Gastrocnemius medialis (tissue), 4 donors: Measurements from ENCODE around the gene NRXN2. TPM values are rescaled to one million over a fixed set of nuclear protein-coding genes. Genes with fewer than 3 reads are reported as not detected.

Experiments used
- ATAC-seq, 2 donors: fragments of 150-250 bp; one replicate each; pipeline ENCODE4 v1.9.1; 2016
- DNase-seq, 2 donors: peaks; one replicate each; pipeline ENCODE4 v3.0.0-alpha.2; 2019
- H3K27ac ChIP-seq, 4 donors: fragments of 200-600 bp; sonication (generic); 1 replicate in 1 of 4; 2 replicates in 3 of 4; pipeline ENCODE4 v1.5.1; 2016 to 2018; ENCODE audit warnings: mild to moderate bottlenecking in 2 of 4, moderate library complexity in 1 of 4
- H3K27me3 ChIP-seq, 3 donors: fragments of 200-600 bp; sonication (generic) in 2 of 3; 1 replicate in 1 of 3; 2 replicates in 2 of 3; pipeline versions ENCODE4 v1.5.1 to v1.6.0; 2016 to 2019; ENCODE audit warnings: mild to moderate bottlenecking in 1 of 3, moderate library complexity in 1 of 3
- H3K36me3 ChIP-seq, 2 donors: fragments of 200-600 bp; sonication (generic) in 1 of 2; one replicate each; pipeline ENCODE4 v1.5.1; 2017 to 2018
- H3K4me1 ChIP-seq, 2 donors: fragments of 200-600 bp; sonication (generic) in 1 of 2; one replicate each; pipeline ENCODE4 v1.5.1; 2016 to 2017; ENCODE audit warnings: mild to moderate bottlenecking in 2 of 2
- H3K4me3 ChIP-seq, 4 donors: fragments of 200-600 bp; sonication (generic) in 3 of 4; 1 replicate in 1 of 4; 2 replicates in 3 of 4; pipeline ENCODE4 v1.5.1; 2016 to 2019; ENCODE audit warnings: mild to moderate bottlenecking in 2 of 4
- H3K9me3 ChIP-seq, 3 donors: fragments of 200-600 bp; sonication (generic) in 2 of 3; 1 replicate in 1 of 3; 2 replicates in 2 of 3; pipeline ENCODE4 v1.5.1; 2016 to 2019
- POLR2A ChIP-seq, 2 donors: fragments of 450-650 bp; IDR thresholded peaks; one replicate each; pipeline ENCODE4 v1.6.1; 2017; ENCODE audit warnings: antibody characterized with exemption in 2 of 2, mild to moderate bottlenecking in 2 of 2, moderate library complexity in 2 of 2
- in situ Hi-C, 4 donors: fragments of 200-750 bp; cut with MboI; loops; one replicate each; pipeline versions ENCODE4 v1.15.0 to v1.8.0; 2017; ENCODE audit warnings: low sequenced_read_pairs in 4 of 4
- intact Hi-C: fragments of 100-400 bp; cut with DNase I; formaldehyde crosslinking; loops from one replicate; pipeline ENCODE4 v1.15.1; 2023; ENCODE audit warnings: low total_unique reads
- total RNA-seq, 4 donors: library from RNA; depleted of rRNA; stranded (reverse); fragments of >200 nt; gene quantifications; one replicate each; pipeline versions ENCODE4 v1.1.0 to v1.2.3, GENCODE V29; 2016
- TF ChIP-seq, protein P1 (sequence below), 5 experiments: fragments of 450-650 bp in 3 of 5; fragments of 200-600 bp in 2 of 5; sonication (generic) in 2 of 5; IDR thresholded peaks in 4 of 5; conservative IDR thresholded peaks in 1 of 5; 1 replicate in 4 of 5; 2 replicates in 1 of 5; pipeline ENCODE4 v1.5.1; 2016 to 2019; ENCODE audit warnings: antibody characterized with exemption in 5 of 5, mild to moderate bottlenecking in 3 of 5, moderate library complexity in 3 of 5

Gene NRXN2
- total RNA-seq, 4 donors from 2014 or later, result 0.15 to 6.2 (median 1.8) TPM

GRCh38 chr11:64600281-64600992 is 122.6 kb downstream of the NRXN2 start:
- in situ Hi-C loops, result no loop called here
- Histone ChIP-seq H3K4me3 (no peak overlapping the region), H3K36me3 (no peaks in the 10 kb centered on the region), H3K9me3 (no peaks in the 10 kb centered on the region), H3K27me3 (peaks cover 0 to 2% (median 0%) of the 10 kb centered on the region in 3 donors), H3K4me1 (no peaks in the 10 kb centered on the region), H3K27ac (no peak overlapping the region)
- ATAC-seq (no peak), DNase-seq (no peak)
- no peak for TF ChIP-seq POLR2A (IDR thresholded peaks at IDR 0.05)
- TF ChIP-seq, protein P1, sequence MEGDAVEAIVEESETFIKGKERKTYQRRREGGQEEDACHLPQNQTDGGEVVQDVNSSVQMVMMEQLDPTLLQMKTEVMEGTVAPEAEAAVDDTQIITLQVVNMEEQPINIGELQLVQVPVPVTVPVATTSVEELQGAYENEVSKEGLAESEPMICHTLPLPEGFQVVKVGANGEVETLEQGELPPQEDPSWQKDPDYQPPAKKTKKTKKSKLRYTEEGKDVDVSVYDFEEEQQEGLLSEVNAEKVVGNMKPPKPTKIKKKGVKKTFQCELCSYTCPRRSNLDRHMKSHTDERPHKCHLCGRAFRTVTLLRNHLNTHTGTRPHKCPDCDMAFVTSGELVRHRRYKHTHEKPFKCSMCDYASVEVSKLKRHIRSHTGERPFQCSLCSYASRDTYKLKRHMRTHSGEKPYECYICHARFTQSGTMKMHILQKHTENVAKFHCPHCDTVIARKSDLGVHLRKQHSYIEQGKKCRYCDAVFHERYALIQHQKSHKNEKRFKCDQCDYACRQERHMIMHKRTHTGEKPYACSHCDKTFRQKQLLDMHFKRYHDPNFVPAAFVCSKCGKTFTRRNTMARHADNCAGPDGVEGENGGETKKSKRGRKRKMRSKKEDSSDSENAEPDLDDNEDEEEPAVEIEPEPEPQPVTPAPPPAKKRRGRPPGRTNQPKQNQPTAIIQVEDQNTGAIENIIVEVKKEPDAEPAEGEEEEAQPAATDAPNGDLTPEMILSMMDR (IDR thresholded peaks at IDR 0.05 in 4 of 5, conservative IDR thresholded peaks at IDR 0.05 in 1 of 5), result no peak
- intact Hi-C loops, result no loop called here

- DNase-seq, result no peak
- in situ Hi-C loops, result no loop called here
Observed at GRCh38 chr11:64599698-64600211, 123.2 kb downstream of the NRXN2 start.

DNA sequence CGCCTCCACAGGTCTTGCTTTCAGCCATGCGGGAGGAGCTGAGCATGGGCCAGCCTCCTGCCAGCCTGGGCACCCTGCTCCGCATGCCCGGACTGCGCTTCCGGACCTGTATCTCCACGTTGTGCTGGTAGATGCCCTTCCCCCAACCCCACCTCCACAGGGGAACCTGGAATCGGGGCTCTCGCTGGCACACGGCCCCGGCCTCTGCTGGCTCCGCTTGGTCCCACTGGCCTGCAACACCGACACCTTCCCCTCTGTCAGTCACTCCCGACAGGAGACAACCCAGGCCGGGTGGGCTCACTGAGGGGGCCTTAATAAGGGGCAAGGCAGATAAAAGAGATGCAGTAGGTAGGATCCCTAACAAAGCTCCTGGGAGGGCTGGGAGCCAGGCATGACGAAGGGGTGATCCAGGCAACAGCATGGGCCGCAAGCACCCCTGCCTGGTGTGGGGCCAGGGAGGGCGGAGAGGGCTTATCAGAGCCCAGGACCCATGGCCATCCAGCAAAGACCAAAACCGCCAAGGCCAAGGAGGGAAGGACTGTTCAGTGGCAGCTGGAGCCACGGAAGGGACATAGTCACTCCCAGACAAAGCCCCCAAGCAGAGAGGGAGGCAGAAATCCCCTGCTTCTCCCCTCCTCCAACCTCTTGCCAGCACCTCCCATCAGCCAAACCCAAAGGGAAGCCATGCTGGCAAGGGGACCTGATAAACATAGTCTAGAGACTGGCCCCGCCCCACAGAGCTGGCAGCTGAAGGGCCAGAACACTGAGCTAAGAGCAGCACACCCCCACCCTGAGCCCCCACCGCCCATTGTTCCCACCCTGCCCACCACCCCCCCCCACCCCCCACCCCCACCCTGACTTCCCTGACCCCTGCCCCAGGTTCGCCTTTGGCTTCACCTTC is 124.0 kb downstream of the NRXN2 start:
- intact Hi-C loops (no loop called here), in situ Hi-C loops (no loop called here)
- Histone ChIP-seq H3K4me1 (no peaks in the 10 kb centered on the region), H3K4me3 (no peak overlapping the region), H3K27me3 (no peaks in the 10 kb centered on the region), H3K9me3 (no peaks in the 10 kb centered on the region), H3K27ac (no peak overlapping the region), H3K36me3 (no peaks in the 10 kb centered on the region)
- no peak for DNase-seq
- TF ChIP-seq, protein P1 (IDR thresholded peaks at IDR 0.05 in 4 of 5, conservative IDR thresholded peaks at IDR 0.05 in 1 of 5), result no peak
- TF ChIP-seq POLR2A (IDR thresholded peaks at IDR 0.05), result no peak
- ATAC-seq, result no peak

More at GRCh38 chr11:64599698-64600211, 123.2 kb downstream of the NRXN2 start:
- intact Hi-C loops, result no loop called here
- Histone ChIP-seq H3K4me3 (no peak overlapping the region), H3K4me1 (no peaks in the 10 kb centered on the region), H3K36me3 (no peaks in the 10 kb centered on the region), H3K27me3 (peaks cover 0 to 2% (median 0%) of the 10 kb centered on the region in 3 donors), H3K9me3 (no peaks in the 10 kb centered on the region), H3K27ac (no peak overlapping the region)
- ATAC-seq, result no peak
- no peak for TF ChIP-seq POLR2A (IDR thresholded peaks at IDR 0.05)
- TF ChIP-seq, protein P1 (IDR thresholded peaks at IDR 0.05 in 4 of 5, conservative IDR thresholded peaks at IDR 0.05 in 1 of 5), result no peak

GRCh38 chr11:64598106-64598796 is 124.7 kb downstream of the NRXN2 start:
- intact Hi-C loops, result no loop called here
- Histone ChIP-seq H3K4me1 (no peaks in the 10 kb centered on the region), H3K36me3 (no peaks in the 10 kb centered on the region), H3K27me3 (no peaks in the 10 kb centered on the region), H3K9me3 (no peaks in the 10 kb centered on the region), H3K27ac (no peak overlapping the region), H3K4me3 (no peak overlapping the region)
- in situ Hi-C loops, result no loop called here
- DNase-seq (no peak), ATAC-seq (no peak)
- no peak for TF ChIP-seq POLR2A (IDR thresholded peaks at IDR 0.05)
- TF ChIP-seq, protein P1 (IDR thresholded peaks at IDR 0.05 in 4 of 5, conservative IDR thresholded peaks at IDR 0.05 in 1 of 5), result no peak
